Daoy (cell line): Measurements from ENCODE around the gene KLF3. TPM values are rescaled to one million over a fixed set of nuclear protein-coding genes. Genes with fewer than 3 reads are reported as not detected.

Experiments
- DNase-seq: peaks from one replicate; pipeline ENCODE4 v3.0.0-alpha.2; 2015; ENCODE audit warnings: low read depth
- total RNA-seq: library from RNA; depleted of rRNA; stranded (reverse); fragments of >200 nt; shearing (Covaris generic); gene quantifications from 2 replicates; pipeline ENCODE4 v1.2.3, GENCODE V29; 2014; rRNA removed

The KLF3 gene
- total RNA-seq, 1 experiment from 2014 or later, result 5.0 TPM

GRCh38 chr4:38738940-38739803 lies 75.2 kb downstream of the KLF3 start:
- DNase-seq, result no peak

DNA sequence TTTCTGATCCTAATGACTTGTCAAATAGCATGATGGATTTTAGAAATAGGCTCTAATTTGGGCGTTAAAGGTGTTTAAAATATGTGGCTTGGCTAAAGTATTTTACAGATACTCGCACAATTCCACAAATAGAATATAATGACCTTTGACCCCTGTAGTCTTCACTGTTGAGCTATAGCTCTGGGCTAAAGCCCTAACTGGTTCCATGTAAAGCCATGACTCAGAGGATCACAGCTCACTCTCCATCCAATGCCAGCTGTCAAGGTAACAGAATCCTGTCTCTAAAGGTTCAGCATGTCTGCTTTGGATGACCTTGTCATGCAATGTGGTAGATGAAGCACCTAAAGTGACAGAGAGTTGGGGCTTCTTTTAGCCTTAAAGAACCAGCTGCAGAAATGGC lies 76.3 kb downstream of the KLF3 start:
- DNase-seq, result no peak

DNA sequence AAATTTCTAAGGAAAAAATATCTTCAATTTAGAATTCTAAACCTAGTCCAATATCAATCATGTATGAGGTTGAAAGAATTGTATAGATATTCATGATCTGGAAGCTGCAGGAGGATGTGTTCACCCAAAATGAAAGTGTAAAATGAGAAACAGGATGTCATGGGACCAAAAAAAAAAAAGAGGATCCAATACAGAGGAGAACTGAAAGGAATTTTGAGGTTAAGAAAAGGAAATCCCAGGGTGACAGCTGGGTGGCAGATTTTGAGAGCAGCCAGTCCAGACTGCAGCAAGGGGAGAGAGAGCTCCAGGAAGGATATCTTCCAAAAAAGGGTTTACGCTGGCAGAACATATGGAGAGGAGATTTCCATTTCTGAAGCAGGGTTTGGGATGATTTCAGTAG lies 79.9 kb downstream of the KLF3 start:
- no peak for DNase-seq

DNA sequence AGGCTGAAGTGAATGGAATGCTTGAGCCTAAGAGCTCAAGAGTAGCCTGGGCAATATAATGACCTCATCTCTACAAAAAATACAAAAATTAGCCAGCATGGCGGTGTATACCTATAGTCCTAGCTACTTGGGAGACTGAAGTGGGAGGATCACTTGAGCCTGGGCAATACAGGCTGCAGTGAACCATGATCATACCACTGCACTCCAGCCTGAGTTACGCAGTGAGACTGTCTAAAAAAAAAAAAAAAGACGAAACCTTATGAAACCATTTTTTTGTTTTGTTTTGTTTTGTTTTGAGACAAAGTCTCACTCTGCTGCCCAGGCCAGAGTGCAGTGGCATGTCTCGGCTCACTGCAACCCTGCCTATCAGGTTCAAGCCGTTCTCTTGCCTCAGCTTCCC lies 81.9 kb downstream of the KLF3 start:
- DNase-seq, result no peak

GRCh38 chr4:38747629-38748028 lies 83.6 kb downstream of the KLF3 start:
- no peak for DNase-seq

GRCh38 chr4:38749336-38749735 lies 85.3 kb downstream of the KLF3 start:
- DNase-seq, result no peak

Other genes starting within 250 kb of the KLF3 start
- not detected in 2 replicates for gene TLR10, start 118.8 kb downstream of the KLF3 start, total RNA-seq
- 3.5 and 4.3 TPM in 2 replicates for gene TLR1, start 140.6 kb downstream of the KLF3 start, total RNA-seq
- gene TLR6, start 192.6 kb downstream of the KLF3 start, total RNA-seq, result 2.2 and 2.6 TPM in 2 replicates
- 35.6 and 37.1 TPM in 2 replicates for gene FAM114A1, start 203.6 kb downstream of the KLF3 start, total RNA-seq